Duodenal mucosa (tissue), 2 donors: ENCODE data around the gene SPTA1.
"Not testable (repeated sequence)": the region's sequence is repeated elsewhere in the genome, so short reads cannot be mapped to it uniquely, and the experiment has no call there.

Experiments
- H3K27ac ChIP-seq: one replicate; pipeline ENCODE4 v1.7.0; 2013; ENCODE audit warnings: low read depth, low read length
- H3K27me3 ChIP-seq, 2 donors: one replicate each; pipeline ENCODE4 v1.7.0; 2013; ENCODE audit warnings: low read length in 2 of 2, control low read depth in 1 of 2; ENCODE audit not compliant: insufficient read depth in 2 of 2, control insufficient read depth in 1 of 2
- H3K36me3 ChIP-seq, 2 donors: one replicate each; pipeline ENCODE4 v1.7.0; 2013; ENCODE audit warnings: low read length in 2 of 2, control low read depth in 1 of 2; ENCODE audit not compliant: insufficient read depth in 2 of 2, control insufficient read depth in 1 of 2
- H3K4me1 ChIP-seq, 2 donors: one replicate each; pipeline ENCODE4 v1.7.0; 2013; ENCODE audit warnings: low read length in 2 of 2, control low read depth in 1 of 2; ENCODE audit not compliant: insufficient read depth in 2 of 2, control insufficient read depth in 1 of 2
- H3K4me3 ChIP-seq, 2 donors: one replicate each; pipeline ENCODE4 v1.7.0; 2013; ENCODE audit warnings: low read length in 2 of 2, low read depth in 1 of 2
- H3K9ac ChIP-seq, 2 donors: one replicate each; pipeline ENCODE4 v1.7.0; 2013; ENCODE audit warnings: low read length in 2 of 2, low read depth in 1 of 2
- H3K9me3 ChIP-seq, 2 donors: one replicate each; pipeline ENCODE4 v1.7.0; 2013; ENCODE audit warnings: low read length in 2 of 2, control low read depth in 1 of 2; ENCODE audit not compliant: control insufficient read depth in 1 of 2

Gene SPTA1

GRCh38 chr1:158688343-158688742 is 1.8 kb upstream of the SPTA1 start:
- H3K27ac ChIP-seq, H3K4me1 ChIP-seq, H3K27me3 ChIP-seq, H3K36me3 ChIP-seq, H3K4me3 ChIP-seq, H3K9me3 ChIP-seq, H3K9ac ChIP-seq: not testable (repeated sequence)

GRCh38 chr1:158687037-158687436 is 522 bp upstream of the SPTA1 start:
- H3K36me3 ChIP-seq, result no peaks in the 10 kb centered on the region
- H3K27ac ChIP-seq, result no peak overlapping the region
- no peaks in the 10 kb centered on the region for H3K9me3 ChIP-seq
- H3K27me3 ChIP-seq, result no peaks in the 10 kb centered on the region
- no peak overlapping the region for H3K9ac ChIP-seq
- H3K4me3 ChIP-seq, result no peak overlapping the region
- no peaks in the 10 kb centered on the region for H3K4me1 ChIP-seq

GRCh38 chr1:158685085-158685484 is 1.4 kb downstream of the SPTA1 start:
- Histone ChIP-seq H3K4me3 (no peak overlapping the region), H3K36me3 (no peaks in the 10 kb centered on the region), H3K4me1 (no peaks in the 10 kb centered on the region), H3K27ac (no peak overlapping the region), H3K27me3 (no peaks in the 10 kb centered on the region), H3K9me3 (no peaks in the 10 kb centered on the region), H3K9ac (no peak overlapping the region)

- H3K4me1 ChIP-seq, result no peaks in the 10 kb centered on the region
- H3K27me3 ChIP-seq, result no peaks in the 10 kb centered on the region
- no peaks in the 10 kb centered on the region for H3K9me3 ChIP-seq
- no peaks in the 10 kb centered on the region for H3K36me3 ChIP-seq
- H3K9ac ChIP-seq, result no peak overlapping the region
- no peak overlapping the region for H3K4me3 ChIP-seq
- no peak overlapping the region for H3K27ac ChIP-seq
These were observed 4.9 kb downstream of the SPTA1 start for GRCh38 chr1:158681606-158682005.

- Histone ChIP-seq H3K9ac (no peak overlapping the region), H3K4me1 (no peaks in the 10 kb centered on the region)
These were observed 7.2 kb downstream of the SPTA1 start for GRCh38 chr1:158679289-158679688.

GRCh38 chr1:158675563-158676323 is 10.8 kb downstream of the SPTA1 start:
- Histone ChIP-seq H3K27me3 (no peaks in the 10 kb centered on the region), H3K9me3 (no peaks in the 10 kb centered on the region), H3K4me3 (no peak overlapping the region), H3K4me1 (no peaks in the 10 kb centered on the region), H3K36me3 (no peaks in the 10 kb centered on the region), H3K27ac (no peak overlapping the region), H3K9ac (no peak overlapping the region)

More at GRCh38 chr1:158679289-158679688, 7.2 kb downstream of the SPTA1 start:
- H3K27me3 ChIP-seq, result no peaks in the 10 kb centered on the region
- no peaks in the 10 kb centered on the region for H3K36me3 ChIP-seq
- no peak overlapping the region for H3K27ac ChIP-seq
- no peak overlapping the region for H3K4me3 ChIP-seq
- no peaks in the 10 kb centered on the region for H3K9me3 ChIP-seq

- H3K4me1 ChIP-seq, result no peaks in the 10 kb centered on the region
- no peak overlapping the region for H3K4me3 ChIP-seq
- no peaks in the 10 kb centered on the region for H3K36me3 ChIP-seq
- no peak overlapping the region for H3K27ac ChIP-seq
- no peak overlapping the region for H3K9ac ChIP-seq
- no peaks in the 10 kb centered on the region for H3K9me3 ChIP-seq
- no peaks in the 10 kb centered on the region for H3K27me3 ChIP-seq
These were observed 12.2 kb downstream of the SPTA1 start for GRCh38 chr1:158674302-158674701.

- no peaks in the 10 kb centered on the region for H3K27me3 ChIP-seq
- H3K4me3 ChIP-seq, result no peak overlapping the region
- no peak overlapping the region for H3K9ac ChIP-seq
- H3K4me1 ChIP-seq, result no peaks in the 10 kb centered on the region
- no peaks in the 10 kb centered on the region for H3K36me3 ChIP-seq
- H3K9me3 ChIP-seq, result no peaks in the 10 kb centered on the region
- no peak overlapping the region for H3K27ac ChIP-seq
These were observed 20.5 kb downstream of the SPTA1 start for GRCh38 chr1:158666037-158666436.

- Histone ChIP-seq H3K27ac (no peak overlapping the region), H3K9me3 (no peaks in the 10 kb centered on the region), H3K36me3 (no peaks in the 10 kb centered on the region), H3K9ac (no peak overlapping the region), H3K4me3 (no peak overlapping the region), H3K27me3 (no peaks in the 10 kb centered on the region), H3K4me1 (no peaks in the 10 kb centered on the region)
These were observed 31.9 kb downstream of the SPTA1 start for GRCh38 chr1:158654571-158654970.

GRCh38 chr1:158654086-158654485 is 32.4 kb downstream of the SPTA1 start:
- H3K9ac ChIP-seq, result no peak overlapping the region
- no peaks in the 10 kb centered on the region for H3K36me3 ChIP-seq
- no peak overlapping the region for H3K4me3 ChIP-seq
- no peaks in the 10 kb centered on the region for H3K9me3 ChIP-seq
- no peak overlapping the region for H3K27ac ChIP-seq
- no peaks in the 10 kb centered on the region for H3K27me3 ChIP-seq
- H3K4me1 ChIP-seq, result no peaks in the 10 kb centered on the region
